HG02763 (cell line): ENCODE data around the gene CHST3.
"Not testable (repeated sequence)": the region's sequence is repeated elsewhere in the genome, so short reads cannot be mapped to it uniquely, and the experiment has no call there.

Experiments used
- ATAC-seq: cut with Tn5 transposase; IDR thresholded peaks from one replicate; pipeline ENCODE4 v1.9.1; 2021; ENCODE audit warnings: mild to moderate bottlenecking, moderate library complexity; ENCODE audit not compliant: unreplicated experiment

The CHST3 gene

DNA sequence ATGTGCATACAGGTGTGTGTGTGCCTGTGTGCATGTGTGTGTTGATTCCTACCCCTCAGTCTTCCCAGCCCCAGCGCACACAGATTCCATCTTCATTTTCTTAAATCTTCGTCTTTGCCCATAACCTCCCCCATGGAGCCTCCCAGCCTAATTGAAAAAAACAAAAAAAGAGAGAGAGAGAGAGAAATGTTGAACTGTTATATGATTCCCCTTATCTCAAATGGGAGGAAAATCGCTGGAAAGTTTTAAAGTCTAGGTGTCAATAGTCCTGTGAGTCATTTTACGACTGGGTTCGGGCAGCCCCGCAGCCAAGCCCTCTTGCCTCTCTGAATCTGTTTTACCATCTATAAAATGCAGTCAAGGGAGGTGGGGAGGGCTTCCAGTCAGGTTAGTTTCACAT lies 63.3 kb downstream of the CHST3 start:
- ATAC-seq, result no peak

DNA sequence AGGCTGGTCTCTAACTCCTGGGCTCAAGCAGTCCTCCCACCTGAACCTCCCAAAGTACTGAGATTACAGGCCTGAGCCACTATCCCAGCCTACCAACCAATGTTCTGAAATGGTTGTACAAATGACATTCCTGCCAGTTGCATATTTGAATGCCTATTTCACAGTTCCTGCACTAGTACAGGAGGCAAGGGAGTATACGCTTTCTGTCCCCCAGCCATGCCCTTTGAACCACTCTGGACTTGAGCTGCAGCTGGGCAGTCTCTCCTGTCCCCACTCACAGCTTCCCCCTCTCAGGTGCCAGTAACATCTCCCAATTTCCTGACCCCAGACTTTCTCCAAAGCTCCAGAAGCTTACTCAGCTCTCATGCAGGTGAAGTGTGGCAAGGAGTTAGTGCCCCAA lies 65.2 kb downstream of the CHST3 start:
- no peak for ATAC-seq

- ATAC-seq, result no peak
Observed at GRCh38 chr10:72030762-72031543, 66.8 kb downstream of the CHST3 start.

- ATAC-seq, result no peak
Observed at GRCh38 chr10:72031706-72032105, 67.5 kb downstream of the CHST3 start.

- not testable (repeated sequence) for ATAC-seq
Observed at GRCh38 chr10:72032409-72033162, 68.4 kb downstream of the CHST3 start.

GRCh38 chr10:72034040-72034499 lies 69.9 kb downstream of the CHST3 start:
- ATAC-seq, result no peak

DNA sequence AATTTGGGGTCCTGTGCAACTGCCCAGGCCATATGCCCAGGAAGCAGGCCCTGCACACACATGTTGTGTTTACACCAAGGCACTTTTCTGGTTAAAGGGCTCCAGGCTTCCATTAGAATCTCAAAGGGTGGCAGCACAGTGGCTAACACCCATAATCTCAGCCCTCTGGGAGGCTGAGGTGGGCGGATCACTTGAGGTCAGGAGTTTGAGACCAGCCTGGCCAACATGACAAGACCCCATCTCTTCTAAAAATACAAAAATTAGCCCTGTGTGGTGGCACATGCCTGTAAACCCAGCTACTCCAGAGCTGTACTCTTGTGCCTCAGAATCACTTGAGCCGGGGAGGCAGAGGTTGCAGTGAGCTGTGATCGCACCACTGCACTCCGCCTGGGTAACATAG lies 70.6 kb downstream of the CHST3 start:
- ATAC-seq, result no peak

DNA sequence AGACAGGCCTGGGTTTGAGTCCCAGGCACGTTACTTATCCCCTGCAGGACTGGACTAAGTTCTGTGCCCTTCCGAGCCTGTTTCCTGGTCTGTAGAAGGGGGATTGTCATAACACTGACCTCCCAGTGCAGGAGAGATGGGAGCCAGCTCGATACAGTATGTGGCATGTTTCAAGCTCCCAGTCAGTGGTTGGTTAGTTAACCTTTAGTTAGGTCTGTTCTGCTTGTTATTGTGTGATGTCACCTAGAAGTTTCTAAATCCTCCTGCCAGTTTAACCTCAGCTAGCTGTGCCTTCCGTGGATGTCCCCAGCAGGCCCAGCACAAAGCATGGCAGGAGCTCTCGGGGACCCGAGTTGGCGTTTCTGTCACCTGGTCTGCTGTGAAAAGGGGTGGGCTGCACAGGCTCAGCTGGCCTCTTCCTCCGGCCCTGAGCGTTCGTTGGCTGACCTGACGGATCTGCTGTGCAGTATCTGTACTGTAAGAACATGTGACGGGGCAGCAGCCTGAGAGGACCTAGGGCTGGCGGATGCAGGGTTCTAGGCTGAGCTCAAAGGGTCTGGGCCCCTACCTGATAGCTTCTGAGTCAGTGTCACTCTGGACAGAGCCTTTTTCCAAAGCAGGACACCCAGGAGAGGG lies 71.2 kb downstream of the CHST3 start:
- ATAC-seq, result no peak

- ATAC-seq, result no peak
Observed at GRCh38 chr10:72037266-72037665, 73.1 kb downstream of the CHST3 start.

GRCh38 chr10:72037811-72038210 lies 73.6 kb downstream of the CHST3 start:
- no peak for ATAC-seq

DNA sequence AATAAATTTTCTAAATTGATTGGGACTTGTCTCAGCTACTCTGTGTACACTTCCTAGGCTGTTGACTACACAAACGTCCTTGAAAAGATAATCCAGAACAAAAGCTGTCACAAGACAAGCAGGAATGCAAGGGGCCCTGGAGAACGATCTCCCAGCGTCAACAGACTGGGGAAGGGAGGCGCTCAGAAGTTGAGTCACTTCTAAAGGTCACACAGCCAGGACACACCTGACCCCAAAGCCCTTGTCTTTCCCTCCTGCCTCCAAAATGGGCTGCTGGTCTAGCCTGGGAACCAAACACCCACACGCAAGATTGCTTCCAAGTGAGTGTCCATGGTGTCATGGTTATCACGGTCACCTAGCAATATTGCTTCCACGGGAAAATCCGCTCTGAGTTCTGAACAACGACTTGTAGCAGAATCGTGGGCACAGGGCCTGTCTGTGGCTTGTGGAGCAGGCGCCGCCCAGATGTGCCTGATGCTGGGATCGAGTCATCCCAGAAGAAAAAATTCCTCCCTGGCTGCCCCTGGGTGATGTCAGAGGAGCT lies 74.3 kb downstream of the CHST3 start:
- no peak for ATAC-seq

GRCh38 chr10:72039377-72039776 lies 75.2 kb downstream of the CHST3 start:
- ATAC-seq, result no peak

GRCh38 chr10:72041491-72041890 lies 77.3 kb downstream of the CHST3 start:
- ATAC-seq, result no peak

GRCh38 chr10:72043016-72043834 lies 79.0 kb downstream of the CHST3 start:
- ATAC-seq, result no peak

DNA sequence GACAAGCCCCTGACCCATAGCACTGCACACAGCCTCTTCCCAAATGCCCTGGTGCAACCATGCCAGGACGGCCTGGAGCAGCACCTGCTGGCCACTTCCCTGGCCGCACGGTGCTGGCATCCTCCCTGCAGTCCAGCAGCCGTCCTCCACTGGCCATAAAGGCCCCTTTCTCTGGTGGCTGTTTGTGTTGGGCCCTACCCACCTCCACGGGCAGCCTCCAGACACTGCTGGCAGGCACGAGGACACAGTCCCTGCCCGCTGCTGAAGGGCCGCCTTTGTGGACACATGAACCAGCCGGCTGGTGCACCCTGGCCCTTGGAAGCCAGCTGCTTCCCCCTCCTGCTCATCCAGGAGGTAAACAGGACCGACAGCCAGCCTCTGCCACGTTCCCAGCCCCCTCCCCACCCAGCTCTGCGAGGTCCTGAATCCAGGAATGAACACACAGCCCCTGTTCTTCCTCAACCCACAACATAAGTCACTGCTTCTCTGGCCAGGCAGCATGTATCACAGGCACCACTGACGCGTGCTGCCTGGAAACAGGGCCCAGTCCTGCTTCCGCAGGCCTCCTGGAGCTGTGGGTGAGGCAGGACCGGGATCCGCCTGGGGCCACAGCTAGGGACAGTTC lies 80.3 kb downstream of the CHST3 start:
- ATAC-seq, result no peak

DNA sequence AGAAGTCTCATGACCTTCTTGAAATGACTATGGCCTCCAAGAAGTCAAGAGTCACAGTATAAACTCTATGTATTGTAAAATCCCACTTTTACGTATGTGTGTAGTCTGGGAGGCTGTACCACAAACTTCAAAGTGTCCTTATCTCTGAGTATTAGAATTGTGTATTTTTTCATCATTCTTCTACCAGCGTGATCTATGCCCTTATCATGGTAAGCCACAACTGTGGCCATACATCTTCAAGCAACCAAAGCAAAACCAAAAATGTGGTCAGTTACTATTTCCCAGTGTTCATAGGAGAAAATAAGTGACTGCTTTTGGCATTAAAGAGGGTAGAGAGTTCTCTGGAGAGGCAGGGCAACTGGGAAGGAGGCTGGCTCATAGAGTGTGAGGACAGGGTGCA lies 81.4 kb downstream of the CHST3 start:
- no peak for ATAC-seq

DNA sequence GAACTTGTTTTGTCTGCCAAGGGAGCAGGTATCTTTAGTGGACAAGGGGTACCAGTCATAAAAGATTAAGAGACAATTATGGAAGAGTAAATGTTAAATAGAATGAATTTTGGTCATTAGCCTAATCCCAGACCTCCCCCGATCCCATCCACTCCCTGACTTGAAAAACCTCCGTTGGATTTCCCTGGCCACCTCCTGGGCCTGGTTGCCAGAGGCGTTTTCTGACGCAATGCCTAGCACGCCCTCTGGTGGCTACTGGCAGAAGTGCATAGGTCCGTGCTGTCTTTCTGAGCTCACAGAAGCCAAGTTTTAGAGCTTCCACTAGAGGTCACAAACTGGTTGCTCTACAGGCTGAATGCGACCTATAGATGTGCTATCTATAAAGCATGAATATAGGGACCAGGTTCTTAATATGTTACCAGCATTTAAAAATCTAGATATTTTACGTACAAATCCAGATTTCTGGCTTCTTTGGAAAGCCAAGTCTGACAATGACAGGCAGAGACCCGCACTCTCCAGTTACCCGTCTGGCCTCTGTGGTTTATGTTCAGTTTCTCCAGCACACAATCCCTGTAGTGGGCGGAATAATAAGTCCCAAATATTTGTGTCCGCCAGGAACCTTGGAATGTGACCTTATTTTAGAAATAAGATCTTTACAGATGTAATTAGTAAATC lies 84.4 kb downstream of the CHST3 start:
- ATAC-seq, result peak; percentile 58

- ATAC-seq, result no peak
Observed at GRCh38 chr10:72049472-72049871, 85.3 kb downstream of the CHST3 start.

DNA sequence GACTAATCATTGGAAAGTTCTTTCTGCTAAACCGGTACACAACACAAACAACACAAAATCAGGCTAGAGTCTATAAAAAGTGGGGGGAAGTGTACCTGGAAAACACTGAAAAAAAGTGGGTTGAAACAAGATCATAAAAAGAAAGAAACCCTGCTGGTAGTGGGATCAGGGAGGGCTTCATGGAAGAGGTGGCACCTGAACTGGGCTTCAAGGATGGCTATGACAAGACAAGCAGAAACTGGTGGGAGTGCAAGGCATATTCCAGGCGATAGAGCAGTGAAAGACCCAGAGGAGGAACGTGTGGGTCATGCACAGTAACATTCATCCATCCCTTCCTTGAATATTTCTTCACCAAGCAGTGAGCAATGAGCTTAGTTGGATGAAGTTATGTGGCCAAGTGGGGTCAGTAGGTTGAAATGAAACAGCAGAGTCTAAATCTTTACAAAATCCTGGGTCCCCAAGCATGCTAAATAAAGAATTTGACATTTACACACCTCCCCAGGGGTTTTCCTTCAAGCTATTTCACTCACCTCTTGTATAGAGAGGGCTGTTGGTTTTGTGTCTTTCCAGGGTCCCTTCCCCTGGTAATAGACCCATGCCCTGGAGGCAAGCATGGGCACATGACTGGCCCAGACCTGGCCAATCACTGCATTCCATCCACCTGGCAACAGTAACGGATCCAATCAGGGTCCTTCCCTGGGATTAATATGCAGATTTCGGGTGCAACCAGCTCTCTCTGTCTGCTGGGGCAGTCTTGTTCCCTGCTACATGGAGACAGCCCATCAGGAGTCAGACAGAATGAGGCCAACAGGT lies 86.0 kb downstream of the CHST3 start:
- ATAC-seq, result no peak
